B cell (primary cell): Measurements from ENCODE around the gene RTN4RL1. TPM values are rescaled to one million over a fixed set of nuclear protein-coding genes. Genes with fewer than 3 reads are reported as not detected.

Experiments used
- ATAC-seq: fragments of 200-7000 bp; cut with Tn5 transposase; one replicate; pipeline ENCODE4 v1.10.0; 2021; ENCODE audit warnings: low read depth, mild to moderate bottlenecking, moderate number of reproducible peaks, moderate library complexity
- CTCF ChIA-PET: fragments of 350-600 bp; sonication (Branson Sonifier 250); formaldehyde crosslinking; loops from one replicate; lab custom pipeline; 2021; ENCODE audit warnings: antibody characterized with exemption, inconsistent platforms; lab: Charles Lee
- POLR2A ChIA-PET: fragments of 350-600 bp; sonication (Branson Sonifier 250); formaldehyde crosslinking; loops from one replicate; lab custom pipeline; 2021; ENCODE audit warnings: antibody characterized with exemption; lab: Charles Lee
- DNase-seq: peaks from one replicate; pipeline ENCODE4 v3.0.0; 2013
- H2AFZ ChIP-seq: 2 replicates; pipeline ENCODE4 v1.6.1; 2012; ENCODE audit warnings: mild to moderate bottlenecking, low read depth, low read length; ENCODE audit not compliant: insufficient read depth, poor library complexity, severe bottlenecking
- H3K27ac ChIP-seq, 2 donors: 1 replicate in 1 of 2; 2 replicates in 1 of 2; pipeline ENCODE4 v1.5.1; 2012 to 2013; ENCODE audit warnings: low read length in 2 of 2, mild to moderate bottlenecking in 2 of 2, moderate library complexity in 1 of 2
- H3K27me3 ChIP-seq, 4 experiments: fragments of 200-600 bp in 1 of 4; sonication (generic) in 1 of 4; replicated peaks in 1 of 4; 1 replicate in 2 of 4; 2 replicates in 2 of 4; pipeline versions ENCODE4 v1.6.1 to v1.7.0; 2013 to 2016; ENCODE audit warnings: low read length in 3 of 4, mild to moderate bottlenecking in 2 of 4, mixed read lengths in 1 of 4, moderate library complexity in 1 of 4; ENCODE audit not compliant: insufficient read depth in 4 of 4, control insufficient read depth in 3 of 4; ENCODE audit errors: control extremely low read depth in 1 of 4
- H3K36me3 ChIP-seq, 2 experiments: replicated peaks in 1 of 2; 1 replicate in 1 of 2; 2 replicates in 1 of 2; pipeline versions ENCODE4 v1.6.1 to v1.7.1; 2013; ENCODE audit warnings: low read length in 1 of 2; ENCODE audit not compliant: insufficient read depth in 2 of 2, control insufficient read depth in 1 of 2; ENCODE audit errors: control extremely low read depth in 1 of 2, extremely low read depth in 1 of 2
- H3K4me1 ChIP-seq, 2 donors: fragments of 200-600 bp in 1 of 2; sonication (generic) in 1 of 2; 1 replicate in 1 of 2; 2 replicates in 1 of 2; pipeline versions ENCODE4 v1.5.1 to v1.6.1; 2013 to 2017; ENCODE audit warnings: low read length in 2 of 2; ENCODE audit not compliant: control insufficient read depth in 2 of 2, insufficient read depth in 2 of 2
- H3K4me2 ChIP-seq: replicated peaks from 2 replicates; pipeline ENCODE3; 2012; ENCODE audit warnings: mild to moderate bottlenecking, low read depth, low read length; ENCODE audit not compliant: poor library complexity, severe bottlenecking
- H3K4me3 ChIP-seq, 5 experiments: fragments of 200-600 bp in 1 of 5; sonication (generic) in 1 of 5; 1 replicate in 3 of 5; 2 replicates in 2 of 5; pipeline versions ENCODE4 v1.5.1 to v1.7.0; 2011 to 2016; ENCODE audit warnings: low read length in 4 of 5, mild to moderate bottlenecking in 4 of 5, low read depth in 2 of 5, control low read depth in 1 of 5, moderate library complexity in 1 of 5; ENCODE audit not compliant: insufficient read depth in 1 of 5; ENCODE audit errors: control extremely low read depth in 1 of 5, extremely low read depth in 1 of 5
- H3K79me2 ChIP-seq: fragments of 200-600 bp; sonication (generic); one replicate; pipeline ENCODE4 v1.6.0; 2016; ENCODE audit warnings: low read length; ENCODE audit not compliant: control insufficient read depth, insufficient read depth
- H3K9ac ChIP-seq: fragments of 200-600 bp; sonication (generic); 2 replicates; pipeline ENCODE4 v1.6.1; 2017; ENCODE audit warnings: mild to moderate bottlenecking, low read length, moderate library complexity
- H3K9me3 ChIP-seq, 3 donors: one replicate each; pipeline versions ENCODE4 v1.6.1 to v1.7.1; 2013; ENCODE audit warnings: low read length in 2 of 3; ENCODE audit not compliant: control insufficient read depth in 2 of 3, insufficient read depth in 1 of 3; ENCODE audit errors: control extremely low read depth in 1 of 3
- H4K20me1 ChIP-seq: 2 replicates; pipeline ENCODE4 v1.6.0; 2012; ENCODE audit warnings: mild to moderate bottlenecking, low read length; ENCODE audit not compliant: insufficient read depth, control insufficient read depth, poor library complexity, severe bottlenecking
- H3K27ac Mint-ChIP-seq: one replicate; pipeline ENCODE4 v1.8.0; 2021; ENCODE audit warnings: mixed read lengths
- H3K27me3 Mint-ChIP-seq: one replicate; pipeline ENCODE4 v1.8.0; 2021; ENCODE audit warnings: mixed read lengths
- H3K4me1 Mint-ChIP-seq: one replicate; pipeline ENCODE4 v1.8.0; 2021; ENCODE audit warnings: mixed read lengths
- H3K4me3 Mint-ChIP-seq: one replicate; pipeline ENCODE4 v1.8.0; 2021; ENCODE audit warnings: mixed read lengths
- H3K9me3 Mint-ChIP-seq: one replicate; pipeline ENCODE4 v1.8.0; 2022; ENCODE audit warnings: mixed read lengths; ENCODE audit not compliant: insufficient read depth
- EZH2 ChIP-seq: IDR thresholded peaks from 2 replicates; pipeline ENCODE4 v1.6.1; 2012; ENCODE audit warnings: borderline replicate concordance, low read depth, mild to moderate bottlenecking, moderate library complexity, low read length; ENCODE audit not compliant: insufficient read depth, poor library complexity, severe bottlenecking
- whole genome bisulfite sequencing: methylation state at CpG from one replicate; pipeline ENCODE4 v1.1.5; 2013; ENCODE audit warnings: missing lambda C conversion rate; ENCODE audit not compliant: insufficient coverage; 5-methylcytosine and 5-hydroxymethylcytosine counted together
- intact Hi-C: fragments of 100-400 bp; cut with micrococcal nuclease; formaldehyde crosslinking; loops from one replicate; pipeline ENCODE4 v1.10.0; 2022
- polyA plus RNA-seq: library from polyadenylated mRNA; depleted of rRNA; stranded (reverse); fragments of >200 nt; gene quantifications from 2 replicates; pipeline ENCODE4 v1.2.3, GENCODE V29; 2012
- total RNA-seq, 2 donors: library from RNA; stranded (reverse); fragments of 120-200 nt in 1 of 2; gene quantifications; 1 replicate in 1 of 2; 2 replicates in 1 of 2; pipeline versions ENCODE4 v1.2.3 to v1.2.4, GENCODE V29; 2013 to 2022
- TF ChIP-seq, protein P1 (sequence below): fragments of 200-600 bp; IDR thresholded peaks from one replicate; pipeline ENCODE4 v1.8.0; 2022; ENCODE audit warnings: antibody characterized with exemption, mild to moderate bottlenecking

Gene RTN4RL1
- total and polyA plus RNA-seq, 2 donors (not counting 1 experiment from before 2014, with no cell fraction given) = 0.03 to 0.07 TPM

DNA sequence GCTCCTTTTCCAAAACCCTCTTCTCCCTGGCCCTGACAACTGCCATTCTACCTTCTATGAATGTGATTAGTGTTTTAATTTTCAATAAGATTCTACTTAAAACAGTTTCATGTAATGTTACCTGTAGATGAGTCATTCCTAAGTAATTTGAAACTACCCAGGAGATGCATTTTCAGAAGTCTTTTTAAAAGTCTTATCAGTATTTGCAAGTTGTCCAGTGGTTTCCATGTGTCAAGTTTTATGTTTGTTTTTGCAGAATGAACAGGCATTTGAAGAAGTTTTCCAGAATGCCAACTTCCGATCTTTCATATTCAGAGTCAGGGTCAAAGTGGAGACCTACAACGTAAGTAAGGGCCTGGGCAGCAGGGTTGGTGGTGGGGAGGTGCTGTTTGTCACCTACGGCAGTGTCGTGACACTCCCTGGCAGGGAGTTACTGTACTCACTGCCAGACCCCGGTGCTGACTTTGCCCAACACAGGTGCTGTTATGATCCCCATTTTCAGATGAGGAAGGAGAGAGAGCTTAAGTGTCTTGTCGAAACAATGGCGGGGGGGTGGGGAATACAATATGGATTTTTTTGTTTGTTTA is 130.3 kb downstream of the RTN4RL1 start:
- Histone ChIP-seq H3K4me2 (no peak overlapping the region), H3K27ac (no peak overlapping the region), H3K9ac (no peak overlapping the region), H3K4me3 (no peak overlapping the region), H3K79me2 (no peaks in the 10 kb centered on the region), H4K20me1 (no peaks in the 10 kb centered on the region), H2AFZ (no peak overlapping the region), H3K27me3 (no peaks in the 10 kb centered on the region), H3K9me3 (no peaks in the 10 kb centered on the region), H3K4me1 (no peaks in the 10 kb centered on the region), H3K36me3 (peaks cover 2 to 74% of the 10 kb centered on the region in 2 experiments)
- Mint-ChIP-seq H3K27ac (no peak overlapping the region), H3K4me3 (no peak overlapping the region), H3K4me1 (no peaks in the 10 kb centered on the region), H3K27me3 (no peaks in the 10 kb centered on the region), H3K9me3 (no peaks in the 10 kb centered on the region)
- no peak for ATAC-seq
- intact Hi-C loops = no loop called here
- no peak for DNase-seq
- ChIA-PET POLR2A (no interaction called here), CTCF (interaction anchor here (0.6 to 2.7 kb wide), 2 partner anchors 10 to 14 kb away, joined by 3 to 6 read pairs; no protein-coding TSS in a partner anchor)
- no peak for TF ChIP-seq EZH2
- TF ChIP-seq, protein P1, sequence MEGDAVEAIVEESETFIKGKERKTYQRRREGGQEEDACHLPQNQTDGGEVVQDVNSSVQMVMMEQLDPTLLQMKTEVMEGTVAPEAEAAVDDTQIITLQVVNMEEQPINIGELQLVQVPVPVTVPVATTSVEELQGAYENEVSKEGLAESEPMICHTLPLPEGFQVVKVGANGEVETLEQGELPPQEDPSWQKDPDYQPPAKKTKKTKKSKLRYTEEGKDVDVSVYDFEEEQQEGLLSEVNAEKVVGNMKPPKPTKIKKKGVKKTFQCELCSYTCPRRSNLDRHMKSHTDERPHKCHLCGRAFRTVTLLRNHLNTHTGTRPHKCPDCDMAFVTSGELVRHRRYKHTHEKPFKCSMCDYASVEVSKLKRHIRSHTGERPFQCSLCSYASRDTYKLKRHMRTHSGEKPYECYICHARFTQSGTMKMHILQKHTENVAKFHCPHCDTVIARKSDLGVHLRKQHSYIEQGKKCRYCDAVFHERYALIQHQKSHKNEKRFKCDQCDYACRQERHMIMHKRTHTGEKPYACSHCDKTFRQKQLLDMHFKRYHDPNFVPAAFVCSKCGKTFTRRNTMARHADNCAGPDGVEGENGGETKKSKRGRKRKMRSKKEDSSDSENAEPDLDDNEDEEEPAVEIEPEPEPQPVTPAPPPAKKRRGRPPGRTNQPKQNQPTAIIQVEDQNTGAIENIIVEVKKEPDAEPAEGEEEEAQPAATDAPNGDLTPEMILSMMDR = no peak
- WGBS = 98% methylated on average over 4 of the region's 7 CpGs

DNA sequence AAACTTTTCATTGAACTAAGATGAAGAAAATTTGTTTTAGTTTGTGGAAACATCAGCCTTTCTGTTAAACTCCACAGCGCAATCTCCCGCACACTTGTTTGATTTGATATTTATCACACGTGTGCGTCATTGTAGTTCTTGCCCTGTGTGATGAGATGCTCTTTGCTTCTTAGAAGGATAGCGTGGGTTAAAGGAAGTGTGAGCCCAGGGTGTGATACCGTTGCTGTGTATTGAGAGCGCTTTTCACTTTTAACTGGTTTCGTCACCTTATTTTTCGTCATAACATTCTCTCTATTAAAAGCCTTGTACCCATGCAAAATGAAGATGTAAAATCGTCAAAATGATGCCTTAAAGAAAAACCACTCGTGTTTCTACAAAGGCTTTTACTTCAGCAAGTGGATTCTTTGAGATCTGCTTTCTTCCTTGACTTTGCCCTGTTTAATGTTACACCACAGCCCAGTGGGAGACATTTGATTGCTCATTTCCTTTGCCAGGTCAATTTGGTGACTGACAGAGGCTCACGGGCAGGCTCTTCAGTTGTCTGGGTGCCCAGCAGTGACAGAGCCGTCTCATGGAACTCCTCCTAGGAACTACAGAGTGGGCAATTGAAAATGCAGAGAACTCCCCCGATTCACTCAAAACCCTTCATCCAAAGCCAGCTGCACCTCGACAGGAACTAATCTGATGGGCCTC is 134.2 kb downstream of the RTN4RL1 start:
- WGBS = 95% methylated on average over 11 of the region's 15 CpGs
- Histone ChIP-seq H3K4me1 (no peaks in the 10 kb centered on the region), H3K4me2 (no peak overlapping the region), H3K79me2 (no peaks in the 10 kb centered on the region), H3K9ac (no peak overlapping the region), H3K36me3 (peaks cover under 1 to 67% of the 10 kb centered on the region in 2 experiments), H3K9me3 (no peaks in the 10 kb centered on the region), H4K20me1 (no peaks in the 10 kb centered on the region), H3K4me3 (no peak overlapping the region), H3K27me3 (no peaks in the 10 kb centered on the region), H2AFZ (no peak overlapping the region), H3K27ac (no peak overlapping the region)
- Mint-ChIP-seq H3K9me3 (no peaks in the 10 kb centered on the region), H3K4me1 (no peaks in the 10 kb centered on the region), H3K27ac (no peak overlapping the region), H3K27me3 (no peaks in the 10 kb centered on the region), H3K4me3 (no peak overlapping the region)
- intact Hi-C loops = no loop called here
- CTCF ChIA-PET = no interaction called here
- DNase-seq (no peak), ATAC-seq (no peak)
- POLR2A ChIA-PET = no interaction called here
- TF ChIP-seq, protein P1 = no peak
- TF ChIP-seq EZH2 = no peak
